Activated naive CD4-positive, alpha-beta T cell treated with Interleukin-2 at 50 U/mL for 16 hours (primary cell): Measurements from ENCODE around the gene L3MBTL4.

Source experiments
- DNase-seq: peaks from one replicate; pipeline ENCODE4 v3.0.0-alpha.2; 2020

The L3MBTL4 gene

GRCh38 chr18:5979176-5979888 is 435.4 kb downstream of the L3MBTL4 start:
- no peak for DNase-seq

GRCh38 chr18:5977022-5977421 is 437.7 kb downstream of the L3MBTL4 start:
- no peak for DNase-seq

GRCh38 chr18:5975111-5976002 is 439.4 kb downstream of the L3MBTL4 start:
- no peak for DNase-seq

- DNase-seq: no peak
These were observed 440.0 kb downstream of the L3MBTL4 start for GRCh38 chr18:5974696-5975095.

- DNase-seq: no peak
These were observed 441.6 kb downstream of the L3MBTL4 start for GRCh38 chr18:5973099-5973498.

GRCh38 chr18:5972298-5972697 is 442.4 kb downstream of the L3MBTL4 start:
- DNase-seq: no peak

- no peak for DNase-seq
These were observed 444.7 kb downstream of the L3MBTL4 start for GRCh38 chr18:5969989-5970403.

GRCh38 chr18:5969355-5969988 is 445.2 kb downstream of the L3MBTL4 start:
- DNase-seq: no peak

- no peak for DNase-seq
These were observed 447.0 kb downstream of the L3MBTL4 start for GRCh38 chr18:5967666-5968065.

- DNase-seq: no peak
These were observed 447.7 kb downstream of the L3MBTL4 start for GRCh38 chr18:5967007-5967406.

- DNase-seq: no peak
These were observed 448.2 kb downstream of the L3MBTL4 start for GRCh38 chr18:5966514-5966913.

- DNase-seq: no peak
These were observed 449.7 kb downstream of the L3MBTL4 start for GRCh38 chr18:5964996-5965395.

- DNase-seq: no peak
These were observed 450.1 kb downstream of the L3MBTL4 start for GRCh38 chr18:5964596-5964995.

- DNase-seq: no peak
These were observed 450.6 kb downstream of the L3MBTL4 start for GRCh38 chr18:5964108-5964507.

GRCh38 chr18:5963267-5963666 is 451.4 kb downstream of the L3MBTL4 start:
- no peak for DNase-seq

GRCh38 chr18:5962362-5962761 is 452.3 kb downstream of the L3MBTL4 start:
- no peak for DNase-seq

- DNase-seq: no peak
These were observed 452.9 kb downstream of the L3MBTL4 start for GRCh38 chr18:5961828-5962150.

- no peak for DNase-seq
These were observed 453.4 kb downstream of the L3MBTL4 start for GRCh38 chr18:5961097-5961827.

GRCh38 chr18:5958822-5959221 is 455.9 kb downstream of the L3MBTL4 start:
- no peak for DNase-seq

- no peak for DNase-seq
These were observed 458.9 kb downstream of the L3MBTL4 start for GRCh38 chr18:5955861-5956260.

- no peak for DNase-seq
These were observed 463.1 kb downstream of the L3MBTL4 start for GRCh38 chr18:5951515-5952091.

GRCh38 chr18:5948781-5949180 is 465.9 kb downstream of the L3MBTL4 start:
- DNase-seq: no peak

GRCh38 chr18:5948237-5948636 is 466.5 kb downstream of the L3MBTL4 start:
- no peak for DNase-seq
